HepG2 (cell line): Measurements from ENCODE around the gene TEX261. TPM values are rescaled to one million over a fixed set of nuclear protein-coding genes. Genes with fewer than 3 reads are reported as not detected.

Experiments
- ATAC-seq: fragments of 200-7000 bp; cut with Tn5 transposase; 3 replicates; pipeline ENCODE4 v1.9.1; 2020; ENCODE audit warnings: mild to moderate bottlenecking, moderate library complexity
- BruUV-seq: library from RNA; stranded (reverse); fragments of 400-500 nt; replicated peaks from 2 replicates; lab custom pipeline; 2021; lab: Mats Ljungman, UMichigan
- CTCF ChIA-PET: fragments of 300-600 bp; formaldehyde crosslinking; extraction: SDS; loops from one replicate; lab custom pipeline; 2021; ENCODE audit warnings: low total read pairs, inconsistent platforms, low intra/inter-chr PET ratio; lab: Yijun Ruan, JAX
- POLR2A ChIA-PET: fragments of 350-600 bp; sonication (Branson Sonifier 250); formaldehyde crosslinking; loops from one replicate; lab custom pipeline; 2020; ENCODE audit warnings: antibody characterized with exemption, inconsistent platforms; lab: Yijun Ruan, JAX
- DNase-seq: peaks from one replicate; pipeline ENCODE4 v3.0.0-alpha.2; 2015; ENCODE audit warnings: low spot score
- FAIRE-seq: peaks from 3 replicates; lab custom pipeline; 2011; peaks lifted over from hg19 to GRCh38; lab: Jason Lieb, UNC
- H2AFZ ChIP-seq: one replicate; pipeline ENCODE4 v1.6.1; 2011; ENCODE audit warnings: low read length, inconsistent platforms
- H3K27ac ChIP-seq: fragments of 300-600 bp; 3 replicates; pipeline ENCODE4 v1.8.0; 2011; ENCODE audit warnings: mixed run types, mild to moderate bottlenecking, mixed read lengths, low read length, inconsistent platforms; ENCODE audit not compliant: insufficient read depth; ENCODE audit errors: extremely low read length
- H3K27me3 ChIP-seq, 2 experiments: fragments of 200-600 bp in 1 of 2; 2 replicates in 1 of 2; 3 replicates in 1 of 2; pipeline versions ENCODE4 v1.6.0 to v1.8.0; 2011; ENCODE audit warnings: low read length in 2 of 2, mild to moderate bottlenecking in 2 of 2, moderate library complexity in 2 of 2, inconsistent platforms in 1 of 2; ENCODE audit not compliant: insufficient read depth in 2 of 2, control insufficient read depth in 1 of 2
- H3K36me3 ChIP-seq, 2 experiments: fragments of 200-600 bp in 1 of 2; replicated peaks in 1 of 2; 2 replicates in 1 of 2; 3 replicates in 1 of 2; pipeline versions ENCODE4 v1.5.1 to v1.8.0; 2011; ENCODE audit warnings: low read length in 2 of 2, inconsistent platforms in 1 of 2; ENCODE audit not compliant: insufficient read depth in 2 of 2, control insufficient read depth in 1 of 2
- H3K4me1 ChIP-seq: 2 replicates; pipeline ENCODE4 v1.5.1; 2012; ENCODE audit warnings: low read length, inconsistent platforms; ENCODE audit not compliant: insufficient read depth
- H3K4me2 ChIP-seq: 2 replicates; pipeline ENCODE4 v1.6.0; 2011; ENCODE audit warnings: low read depth, low read length, inconsistent platforms
- H3K4me3 ChIP-seq, 3 experiments: fragments of 200-600 bp in 1 of 3; sonication (generic), shearing (Covaris generic) in 1 of 3; replicated peaks in 1 of 3; 2 replicates each; pipeline ENCODE4 v1.5.1; 2011 to 2016; ENCODE audit warnings: low read length in 3 of 3, inconsistent platforms in 2 of 3, low read depth in 2 of 3, mild to moderate bottlenecking in 2 of 3, control low read depth in 1 of 3, mixed read lengths in 1 of 3; ENCODE audit not compliant: insufficient read depth in 1 of 3
- H3K79me2 ChIP-seq: one replicate; pipeline ENCODE4 v1.6.1; 2011; ENCODE audit warnings: low read length, inconsistent platforms; ENCODE audit not compliant: insufficient read depth
- H3K9ac ChIP-seq: 2 replicates; pipeline ENCODE4 v1.6.0; 2011; ENCODE audit warnings: mild to moderate bottlenecking, low read depth, low read length, inconsistent platforms; ENCODE audit not compliant: insufficient read depth
- H3K9me3 ChIP-seq: 2 replicates; pipeline ENCODE4 v1.5.1; 2012; ENCODE audit warnings: mild to moderate bottlenecking, low read length
- H4K20me1 ChIP-seq: 2 replicates; pipeline ENCODE4 v1.6.0; 2011; ENCODE audit warnings: inconsistent platforms, mild to moderate bottlenecking, low read length, moderate library complexity; ENCODE audit not compliant: insufficient read depth
- CBX2 ChIP-seq, 2 experiments: fragments of 200-600 bp in 1 of 2; sonication (generic); formaldehyde crosslinking in 1 of 2; IDR thresholded peaks; 2 replicates each; pipeline versions ENCODE4 v1.7.0 to v1.8.1; 2018 to 2022; ENCODE audit warnings: low read depth in 2 of 2, low read length in 1 of 2, mild to moderate bottlenecking in 1 of 2, missing genetic modification reagents in 1 of 2
- ETV5 ChIP-seq: IDR thresholded peaks from 2 replicates; pipeline ENCODE4 v1.6.1; 2018; ENCODE audit warnings: missing biosample characterization, missing genetic modification reagents, inconsistent platforms, borderline replicate concordance
- ETV6 ChIP-seq: sonication (generic); formaldehyde crosslinking; conservative IDR thresholded peaks from 2 replicates; pipeline ENCODE4 v1.4.0; 2020; ENCODE audit warnings: missing genetic modification reagents
- MAF1 ChIP-seq: sonication (generic); formaldehyde crosslinking; IDR thresholded peaks from 2 replicates; pipeline ENCODE4 v1.5.0; 2020; ENCODE audit warnings: missing genetic modification reagents, borderline replicate concordance
- NFIC ChIP-seq: IDR thresholded peaks from 2 replicates; pipeline ENCODE4 v1.6.1; 2012; ENCODE audit warnings: mild to moderate bottlenecking, low read length, inconsistent platforms
- NONO ChIP-seq, 2 experiments: fragments of 450-650 bp in 1 of 2; sonication (generic) in 1 of 2; formaldehyde crosslinking in 1 of 2; IDR thresholded peaks in 1 of 2; conservative IDR thresholded peaks in 1 of 2; 2 replicates each; pipeline versions ENCODE4 v1.6.1 to v1.8.0; 2017 to 2022; ENCODE audit warnings: mild to moderate bottlenecking in 1 of 2, missing genetic modification reagents in 1 of 2, moderate library complexity in 1 of 2
- POLR2A ChIP-seq, 2 experiments: IDR thresholded peaks; 2 replicates each; pipeline ENCODE4 v1.6.1; 2011; ENCODE audit warnings: low read depth in 2 of 2, low read length in 2 of 2, mild to moderate bottlenecking in 1 of 2, moderate library complexity in 1 of 2; ENCODE audit not compliant: insufficient read depth in 1 of 2
- SIX4 ChIP-seq: sonication (generic); formaldehyde crosslinking; IDR thresholded peaks from 2 replicates; pipeline ENCODE4 v1.4.0; 2020; ENCODE audit warnings: missing genetic modification reagents
- ZFY ChIP-seq: sonication (generic); formaldehyde crosslinking; IDR thresholded peaks from 2 replicates; pipeline ENCODE4 v1.4.0; 2020; ENCODE audit warnings: missing genetic modification reagents
- ZNF30 ChIP-seq: sonication (generic); formaldehyde crosslinking; IDR thresholded peaks from 2 replicates; pipeline ENCODE4 v1.5.0; 2020; ENCODE audit warnings: mild to moderate bottlenecking, missing genetic modification reagents
- ZNF318 ChIP-seq: sonication (generic); formaldehyde crosslinking; IDR thresholded peaks from 2 replicates; pipeline ENCODE4 v1.4.0; 2020; ENCODE audit warnings: mild to moderate bottlenecking, missing genetic modification reagents
- ZNF335 ChIP-seq: sonication (generic); formaldehyde crosslinking; IDR thresholded peaks from 2 replicates; pipeline ENCODE4 v1.4.0; 2020; ENCODE audit warnings: missing genetic modification reagents
- ZNF543 ChIP-seq: sonication (generic); formaldehyde crosslinking; IDR thresholded peaks from 2 replicates; pipeline ENCODE4 v1.4.0; 2020; ENCODE audit warnings: mild to moderate bottlenecking, missing genetic modification reagents
- ZNF691 ChIP-seq: sonication (generic); formaldehyde crosslinking; IDR thresholded peaks from 2 replicates; pipeline ENCODE4 v1.4.0; 2020; ENCODE audit warnings: missing genetic modification reagents, low read depth, mild to moderate bottlenecking, borderline replicate concordance
- ZNF704 ChIP-seq: sonication (generic); formaldehyde crosslinking; IDR thresholded peaks from 2 replicates; pipeline ENCODE4 v1.8.1; 2023; ENCODE audit warnings: mild to moderate bottlenecking, inconsistent platforms, moderate library complexity, missing genetic modification reagents, borderline replicate concordance
- ZNF773 ChIP-seq: sonication (generic); formaldehyde crosslinking; IDR thresholded peaks from 2 replicates; pipeline ENCODE4 v1.4.0; 2020; ENCODE audit warnings: missing genetic modification reagents, borderline replicate concordance
- WGBS: methylation state at CpG from one replicate; pipeline ENCODE4 v1.1.6; 2017; ENCODE audit warnings: low lambda C conversion rate; 5-methylcytosine and 5-hydroxymethylcytosine counted together
- in situ Hi-C: cut with HindIII; loops from 2 replicates; pipeline ENCODE4 v1.10.0; 2017; ENCODE audit warnings: low pct_unique_long_range_greater_than_20kb; ENCODE audit not compliant: extremely low pct_ligation_motif_present
- intact Hi-C: fragments of 100-400 bp; cut with micrococcal nuclease; formaldehyde crosslinking; loops from one replicate; pipeline ENCODE4 v1.10.0; 2022; ENCODE audit not compliant: unreplicated experiment
- polyA plus RNA-seq, 8 experiments: library from polyadenylated mRNA; depleted of rRNA in 3 of 8; stranded (reverse) in 7 of 8; unstranded in 1 of 8; fragments of >200 nt; fragmentation: Illumina TruSeq in 4 of 8; extraction: Trizol in 4 of 8; gene quantifications; 2 replicates each; pipeline versions ENCODE4 v1.2.1 to v1.2.3, GENCODE V29; 2011 to 2016; ENCODE audit warnings: low read depth in 4 of 8, missing spikeins in 1 of 8, mixed read lengths in 1 of 8; ENCODE audit not compliant: insufficient read depth in 1 of 8
- total RNA-seq, 5 experiments: library from RNA; depleted of rRNA; stranded (reverse); fragments of >200 nt; fragmentation: Illumina TruSeq; extraction: Trizol; gene quantifications; 2 replicates each; pipeline ENCODE4 v1.2.3, GENCODE V29; 2016; ENCODE audit warnings: low read depth in 1 of 5

Gene TEX261
- total and polyA plus RNA-seq, 2 of the 13 experiments (the other 11 are each of a cell fraction or from before 2014, with no cell fraction given): 43.8 to 78.7 TPM

GRCh38 chr2:70981421-70981820, 13.3 kb downstream of the TEX261 start:
- no peaks in the 10 kb centered on the region for H3K9me3 ChIP-seq
- no peak overlapping the region for H3K27ac ChIP-seq
- ATAC-seq (no peak), DNase-seq (no peak), FAIRE-seq (no peak)
- intact Hi-C loops: no loop called here
- 50% methylated on average over 2 of the region's 2 CpGs for WGBS
- no peaks in the 10 kb centered on the region for H4K20me1 ChIP-seq
- no peaks in the 10 kb centered on the region for H3K79me2 ChIP-seq
- peaks cover 11% of the 10 kb centered on the region for H3K4me1 ChIP-seq
- in situ Hi-C loops: no loop called here
- no peak overlapping the region for H2AFZ ChIP-seq
- POLR2A ChIA-PET: no interaction called here
- CTCF ChIA-PET: no interaction called here
- BruUV-seq: no TSS peak
- H3K36me3 ChIP-seq: peaks cover 7 to 10% of the 10 kb centered on the region in 2 experiments
- H3K4me2 ChIP-seq: no peak overlapping the region
- H3K9ac ChIP-seq: no peak overlapping the region
- no peak overlapping the region for H3K4me3 ChIP-seq
- H3K27me3 ChIP-seq: no peaks in the 10 kb centered on the region
- TF ChIP-seq ZNF318 (CRISPR knock-in tag) (no peak), POLR2A (IDR thresholded peaks at IDR 0.05; ENCODE audit: insufficient read depth in 1 of 2, low read depth in 2 of 2, low read length in 2 of 2) (no peak), ETV5 (CRISPR knock-in tag) (no peak), MAF1 (CRISPR knock-in tag) (no peak), NONO (IDR thresholded peaks at IDR 0.05) (no peak), NONO (CRISPR knock-in tag; conservative IDR thresholded peaks at IDR 0.05) (no peak), ZNF335 (CRISPR knock-in tag) (no peak), ZNF704 (CRISPR knock-in tag) (no peak), ZFY (no peak), ZNF543 (CRISPR knock-in tag) (no peak), NFIC (no peak), ZNF691 (CRISPR knock-in tag) (no peak), ETV6 (CRISPR knock-in tag) (no peak), SIX4 (CRISPR knock-in tag) (no peak), ZNF30 (no peak), ZNF773 (CRISPR knock-in tag) (no peak), CBX2 (IDR thresholded peaks at IDR 0.05; ENCODE audit: low read depth, low read length) (no peak), CBX2 (CRISPR knock-in tag; IDR thresholded peaks at IDR 0.05; ENCODE audit: low read depth) (no peak)
